ENCODE results near the gene MED22. TPM values are rescaled to one million over a fixed set of nuclear protein-coding genes. Genes with fewer than 3 reads are reported as not detected.

MED22 gene
- total RNA-seq, 1 donor from 2014 or later: 32.9 TPM

GRCh38 chr9:133354766-133355165 lies 6.8 kb upstream of the MED22 start:
- Histone ChIP-seq H3K36me3 (peaks cover 0 to 32% of the 10 kb centered on the region in 2 donors), H3K4me3 (no peak overlapping the region), H3K9me3 (no peaks in the 10 kb centered on the region), H3K4me1 (peaks cover 40% of the 10 kb centered on the region), H3K27ac (no peak overlapping the region), H3K27me3 (no peaks in the 10 kb centered on the region)
- no peak for DNase-seq (ENCODE audit: extremely low spot score in 2 of 2)
- intact Hi-C loops (cut with DNase I): no loop called here
- TF ChIP-seq POLR2AphosphoS5 (IDR thresholded peaks at IDR 0.05; ENCODE audit: insufficient read depth in 1 of 2, low read depth in 1 of 2): no peak
- no peak for TF ChIP-seq POLR2A (IDR thresholded peaks at IDR 0.05)

GRCh38 chr9:133353548-133353947 lies 5.6 kb upstream of the MED22 start:
- TF ChIP-seq, protein P1, sequence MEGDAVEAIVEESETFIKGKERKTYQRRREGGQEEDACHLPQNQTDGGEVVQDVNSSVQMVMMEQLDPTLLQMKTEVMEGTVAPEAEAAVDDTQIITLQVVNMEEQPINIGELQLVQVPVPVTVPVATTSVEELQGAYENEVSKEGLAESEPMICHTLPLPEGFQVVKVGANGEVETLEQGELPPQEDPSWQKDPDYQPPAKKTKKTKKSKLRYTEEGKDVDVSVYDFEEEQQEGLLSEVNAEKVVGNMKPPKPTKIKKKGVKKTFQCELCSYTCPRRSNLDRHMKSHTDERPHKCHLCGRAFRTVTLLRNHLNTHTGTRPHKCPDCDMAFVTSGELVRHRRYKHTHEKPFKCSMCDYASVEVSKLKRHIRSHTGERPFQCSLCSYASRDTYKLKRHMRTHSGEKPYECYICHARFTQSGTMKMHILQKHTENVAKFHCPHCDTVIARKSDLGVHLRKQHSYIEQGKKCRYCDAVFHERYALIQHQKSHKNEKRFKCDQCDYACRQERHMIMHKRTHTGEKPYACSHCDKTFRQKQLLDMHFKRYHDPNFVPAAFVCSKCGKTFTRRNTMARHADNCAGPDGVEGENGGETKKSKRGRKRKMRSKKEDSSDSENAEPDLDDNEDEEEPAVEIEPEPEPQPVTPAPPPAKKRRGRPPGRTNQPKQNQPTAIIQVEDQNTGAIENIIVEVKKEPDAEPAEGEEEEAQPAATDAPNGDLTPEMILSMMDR (IDR thresholded peaks at IDR 0.05): no peak
- TF ChIP-seq POLR2A (IDR thresholded peaks at IDR 0.05) (no peak), POLR2AphosphoS5 (IDR thresholded peaks at IDR 0.05; ENCODE audit: insufficient read depth in 1 of 2, low read depth in 1 of 2) (no peak)
- Histone ChIP-seq H3K27me3 (no peaks in the 10 kb centered on the region), H3K36me3 (peaks cover 0 to 41% of the 10 kb centered on the region in 2 donors), H3K4me1 (peaks cover 48% of the 10 kb centered on the region), H3K27ac (no peak overlapping the region), H3K4me3 (no peak overlapping the region), H3K9me3 (no peaks in the 10 kb centered on the region)
- intact Hi-C loops (cut with DNase I): no loop called here
- DNase-seq (ENCODE audit: extremely low spot score in 2 of 2): no peak

- H3K9me3 ChIP-seq: no peaks in the 10 kb centered on the region
- no peak for DNase-seq (ENCODE audit: extremely low spot score in 2 of 2)
- no peak overlapping the region for H3K4me3 ChIP-seq
- no peak overlapping the region for H3K27ac ChIP-seq
- H3K27me3 ChIP-seq: no peaks in the 10 kb centered on the region
- intact Hi-C loops (cut with DNase I): no loop called here
- TF ChIP-seq, protein P1 (IDR thresholded peaks at IDR 0.05): no peak
- TF ChIP-seq POLR2AphosphoS5 (IDR thresholded peaks at IDR 0.05; ENCODE audit: insufficient read depth in 1 of 2, low read depth in 1 of 2) (no peak), POLR2A (IDR thresholded peaks at IDR 0.05) (no peak)
- H3K4me1 ChIP-seq: peaks cover 45% of the 10 kb centered on the region
- H3K36me3 ChIP-seq: peaks cover 0 to 41% of the 10 kb centered on the region in 2 donors
Observed at GRCh38 chr9:133352635-133353340, 4.9 kb upstream of the MED22 start.

- Histone ChIP-seq H3K4me3 (no peak overlapping the region), H3K27me3 (no peaks in the 10 kb centered on the region), H3K27ac (no peak overlapping the region), H3K9me3 (no peaks in the 10 kb centered on the region), H3K4me1 (peaks cover 39% of the 10 kb centered on the region), H3K36me3 (peaks cover 0 to 41% of the 10 kb centered on the region in 2 donors)
- no peak for DNase-seq (ENCODE audit: extremely low spot score in 2 of 2)
- no peak for TF ChIP-seq POLR2AphosphoS5 (IDR thresholded peaks at IDR 0.05; ENCODE audit: insufficient read depth in 1 of 2, low read depth in 1 of 2)
- TF ChIP-seq, protein P1 (IDR thresholded peaks at IDR 0.05): peak in 1 of 3 experiments; percentile 20
- intact Hi-C loops (cut with DNase I): no loop called here
Observed at GRCh38 chr9:133351908-133352634, 4.1 kb upstream of the MED22 start.

GRCh38 chr9:133351526-133351907 lies 3.6 kb upstream of the MED22 start:
- H3K4me3 ChIP-seq: no peak overlapping the region
- H3K9me3 ChIP-seq: no peaks in the 10 kb centered on the region
- H3K4me1 ChIP-seq: peaks cover 39% of the 10 kb centered on the region
- intact Hi-C loops (cut with DNase I): no loop called here
- no peak for TF ChIP-seq POLR2A (IDR thresholded peaks at IDR 0.05)
- TF ChIP-seq, protein P1 (IDR thresholded peaks at IDR 0.05): no peak
- H3K27ac ChIP-seq: no peak overlapping the region
- DNase-seq (ENCODE audit: extremely low spot score in 2 of 2): no peak
- no peaks in the 10 kb centered on the region for H3K27me3 ChIP-seq
- H3K36me3 ChIP-seq: peaks cover 0 to 41% of the 10 kb centered on the region in 2 donors
